ENCODE results near the gene ENSA. TPM values are rescaled to one million over a fixed set of nuclear protein-coding genes. Genes with fewer than 3 reads are reported as not detected.

ENSA gene
- total and polyA plus RNA-seq, 2 of the 4 experiments (the other 2 are of a cell fraction), result 53.2 to 96.5 TPM

DNA sequence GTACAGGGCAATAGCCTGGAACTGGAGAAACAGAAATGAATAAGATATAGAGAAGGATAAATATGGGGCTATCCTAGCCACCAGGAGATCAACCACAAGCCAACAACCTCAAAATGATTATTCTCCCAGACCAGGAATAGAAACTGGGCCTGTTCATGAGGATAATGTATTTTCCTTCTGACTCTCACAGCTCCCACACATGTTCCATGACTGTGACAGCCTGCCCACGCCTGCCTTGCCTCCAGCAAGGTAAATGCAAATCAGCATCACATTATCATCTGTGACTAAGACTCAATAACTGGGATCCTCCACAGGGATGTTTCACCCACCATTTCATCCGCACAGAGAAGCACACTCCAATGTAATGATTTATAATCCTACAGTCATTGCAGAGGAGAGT is 3.3 kb downstream of the ENSA start:
- Histone ChIP-seq H4K91ac (ENCODE audit: insufficient read depth, low read depth, low read length) (no peak overlapping the region), H2AFZ (replicated peaks; ENCODE audit: low read length, poor library complexity) (no peak overlapping the region), H3K4ac (ENCODE audit: low read depth, low read length) (no peak overlapping the region), H2AK5ac (ENCODE audit: low read depth, low read length) (no peak overlapping the region), H3K9me1 (ENCODE audit: insufficient read depth, low read length) (peaks cover 3% of the 10 kb centered on the region), H3K4me2 (ENCODE audit: low read depth, low read length) (no peak overlapping the region), H4K8ac (ENCODE audit: low read depth in 2 of 2, low read length in 2 of 2) (no peak overlapping the region), H2AK9ac (replicated peaks; ENCODE audit: low read depth, low read length, poor library complexity) (no peak overlapping the region), H3K4me1 (ENCODE audit: control insufficient read depth, insufficient read depth, low read length) (peaks cover 1% of the 10 kb centered on the region; the same call in 1 of the 2 replicates), H3K36me3 (ENCODE audit: control insufficient read depth, insufficient read depth, low read length) (peaks cover 18% of the 10 kb centered on the region), H4K5ac (ENCODE audit: low read depth, low read length) (no peak overlapping the region), H3K27ac (ENCODE audit: insufficient read depth, low read length) (no peak overlapping the region), H3K27me3 (ENCODE audit: control insufficient read depth, insufficient read depth, low read length) (no peaks in the 10 kb centered on the region), H3K4me3 (ENCODE audit: insufficient read depth, low read depth, low read length) (no peak overlapping the region), H4K20me1 (ENCODE audit: insufficient read depth, low read length) (no peaks in the 10 kb centered on the region; the same call in 1 of the 2 replicates), H3K9ac (ENCODE audit: low read depth, low read length) (no peak overlapping the region), H2BK20ac (ENCODE audit: low read depth, low read length) (no peak overlapping the region), H2BK120ac (ENCODE audit: low read depth, low read length) (no peak overlapping the region), H3K23ac (ENCODE audit: low read depth, low read length) (no peak overlapping the region), H3K14ac (replicated peaks; ENCODE audit: low read depth, low read length) (no peak overlapping the region), H3K9me3 (ENCODE audit: control insufficient read depth, insufficient read depth, low read length) (no peaks in the 10 kb centered on the region), H3K56ac (ENCODE audit: extremely low read depth, insufficient read depth, low read length) (no peak overlapping the region), H2BK5ac (ENCODE audit: low read depth, low read length, poor library complexity, severe bottlenecking) (no peak overlapping the region), H3K79me1 (ENCODE audit: low read depth in 1 of 2, low read length in 2 of 2) (peaks cover 31 to 50% of the 10 kb centered on the region in 2 experiments), H3K18ac (ENCODE audit: low read depth, low read length) (no peak overlapping the region), H2BK15ac (ENCODE audit: low read depth, low read length) (no peak overlapping the region)
- BruUV-seq (replicated peaks), result no TSS peak
- TF ChIP-seq POLR2A (IDR thresholded peaks at IDR 0.05; ENCODE audit: low read depth, low read length), result no peak
- TF ChIP-seq MAZ (IDR thresholded peaks at IDR 0.05; ENCODE audit: borderline replicate concordance, low read depth, low read length), result no peak
- no peak for TF ChIP-seq CHD1 (IDR thresholded peaks at IDR 0.05; ENCODE audit: low read depth, low read length)
- no peak for TF ChIP-seq NFE2L2 (IDR thresholded peaks at IDR 0.05; ENCODE audit: low read depth, low read length)
- TF ChIP-seq, protein P1, sequence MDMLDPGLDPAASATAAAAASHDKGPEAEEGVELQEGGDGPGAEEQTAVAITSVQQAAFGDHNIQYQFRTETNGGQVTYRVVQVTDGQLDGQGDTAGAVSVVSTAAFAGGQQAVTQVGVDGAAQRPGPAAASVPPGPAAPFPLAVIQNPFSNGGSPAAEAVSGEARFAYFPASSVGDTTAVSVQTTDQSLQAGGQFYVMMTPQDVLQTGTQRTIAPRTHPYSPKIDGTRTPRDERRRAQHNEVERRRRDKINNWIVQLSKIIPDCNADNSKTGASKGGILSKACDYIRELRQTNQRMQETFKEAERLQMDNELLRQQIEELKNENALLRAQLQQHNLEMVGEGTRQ (IDR thresholded peaks at IDR 0.05; ENCODE audit: low read depth, low read length), result no peak
- TF ChIP-seq, protein P2, sequence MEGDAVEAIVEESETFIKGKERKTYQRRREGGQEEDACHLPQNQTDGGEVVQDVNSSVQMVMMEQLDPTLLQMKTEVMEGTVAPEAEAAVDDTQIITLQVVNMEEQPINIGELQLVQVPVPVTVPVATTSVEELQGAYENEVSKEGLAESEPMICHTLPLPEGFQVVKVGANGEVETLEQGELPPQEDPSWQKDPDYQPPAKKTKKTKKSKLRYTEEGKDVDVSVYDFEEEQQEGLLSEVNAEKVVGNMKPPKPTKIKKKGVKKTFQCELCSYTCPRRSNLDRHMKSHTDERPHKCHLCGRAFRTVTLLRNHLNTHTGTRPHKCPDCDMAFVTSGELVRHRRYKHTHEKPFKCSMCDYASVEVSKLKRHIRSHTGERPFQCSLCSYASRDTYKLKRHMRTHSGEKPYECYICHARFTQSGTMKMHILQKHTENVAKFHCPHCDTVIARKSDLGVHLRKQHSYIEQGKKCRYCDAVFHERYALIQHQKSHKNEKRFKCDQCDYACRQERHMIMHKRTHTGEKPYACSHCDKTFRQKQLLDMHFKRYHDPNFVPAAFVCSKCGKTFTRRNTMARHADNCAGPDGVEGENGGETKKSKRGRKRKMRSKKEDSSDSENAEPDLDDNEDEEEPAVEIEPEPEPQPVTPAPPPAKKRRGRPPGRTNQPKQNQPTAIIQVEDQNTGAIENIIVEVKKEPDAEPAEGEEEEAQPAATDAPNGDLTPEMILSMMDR (conservative IDR thresholded peaks at IDR 0.05; ENCODE audit: low read depth, low read length), result no peak
- TF ChIP-seq SMC3 (IDR thresholded peaks at IDR 0.05; ENCODE audit: low read depth, low read length), result no peak
- TF ChIP-seq RCOR1 (IDR thresholded peaks at IDR 0.05; ENCODE audit: insufficient replicate concordance, low read length), result no peak
- no peak for TF ChIP-seq CEBPB (IDR thresholded peaks at IDR 0.05; ENCODE audit: low read depth, low read length)
- no peak for TF ChIP-seq RFX5 (IDR thresholded peaks at IDR 0.05; ENCODE audit: low read depth, low read length)
- ChIA-PET CTCF (no interaction called here), POLR2A (ENCODE audit: unreplicated experiment) (no interaction called here)
- dilution Hi-C loops (cut with HindIII; ENCODE audit: low sequenced_read_pairs, unreplicated experiment) (no loop called here), in situ Hi-C loops (cut with MboI; ENCODE audit: low sequenced_read_pairs) (no loop called here), intact Hi-C loops (cut with micrococcal nuclease) (no loop called here)
- no CpG with 5 or more reads among the region's 2 CpGs for WGBS, 2 experiments (ENCODE audit: extremely low coverage in 2 of 2, insufficient read length in 1 of 2)
- ATAC-seq (ENCODE audit: low read depth) (no peak), DNase-seq (no peak)
